GM21526 (cell line): Measurements from ENCODE around the gene ABCA6.
"Not testable (repeated sequence)": the region's sequence is repeated elsewhere in the genome, so short reads cannot be mapped to it uniquely, and the experiment has no call there.

Experiments
- ATAC-seq: cut with Tn5 transposase; IDR thresholded peaks from one replicate; pipeline ENCODE4 v1.9.1; 2021; ENCODE audit warnings: moderate library complexity; ENCODE audit not compliant: unreplicated experiment, low FRiP score

The ABCA6 gene

GRCh38 chr17:69073392-69073791, 68.3 kb downstream of the ABCA6 start:
- not testable (repeated sequence) for ATAC-seq

GRCh38 chr17:69072803-69073256, 68.9 kb downstream of the ABCA6 start:
- ATAC-seq: not testable (repeated sequence)

GRCh38 chr17:69071233-69071586, 70.5 kb downstream of the ABCA6 start:
- not testable (repeated sequence) for ATAC-seq

GRCh38 chr17:69070378-69071232, 71.1 kb downstream of the ABCA6 start:
- not testable (repeated sequence) for ATAC-seq

GRCh38 chr17:69069226-69069750, 72.4 kb downstream of the ABCA6 start:
- ATAC-seq: no peak

GRCh38 chr17:69067274-69068047, 74.2 kb downstream of the ABCA6 start:
- no peak for ATAC-seq

GRCh38 chr17:69066482-69066881, 75.2 kb downstream of the ABCA6 start:
- ATAC-seq: no peak

GRCh38 chr17:69065113-69065512, 76.6 kb downstream of the ABCA6 start:
- no peak for ATAC-seq

GRCh38 chr17:69064476-69064875, 77.2 kb downstream of the ABCA6 start:
- no peak for ATAC-seq

GRCh38 chr17:69064001-69064400, 77.7 kb downstream of the ABCA6 start:
- ATAC-seq: no peak

GRCh38 chr17:69062860-69063581, 78.7 kb downstream of the ABCA6 start:
- ATAC-seq: no peak

GRCh38 chr17:69061721-69062556, 79.8 kb downstream of the ABCA6 start:
- ATAC-seq: no peak

GRCh38 chr17:69060822-69061221, 80.9 kb downstream of the ABCA6 start, which contains the start of gene ABCA9:
ABCA9 (minus strand) TSS chr17:69060927; CDS start chr17:69051126, 9,801 bp downstream.
- no peak for ATAC-seq

GRCh38 chr17:69059458-69060175, 82.1 kb downstream of the ABCA6 start:
- ATAC-seq: no peak

- ATAC-seq: no peak
Measured at GRCh38 chr17:69058165-69058564, 83.5 kb downstream of the ABCA6 start.

- ATAC-seq: no peak
Measured at GRCh38 chr17:69057280-69057679, 84.4 kb downstream of the ABCA6 start.

- ATAC-seq: no peak
Measured at GRCh38 chr17:69056179-69056823, 85.4 kb downstream of the ABCA6 start.

GRCh38 chr17:69055334-69055733, 86.4 kb downstream of the ABCA6 start:
- no peak for ATAC-seq
